Measurements from ENCODE around the gene EYS.

GRCh38 chr6:65610746-65611145 lies 96.3 kb downstream of the EYS start:
- TF ChIP-seq CTCF (IDR thresholded peaks at IDR 0.05; ENCODE audit: low read depth, low read length, poor library complexity, severe bottlenecking) (no peak), EZH2phosphoT487 (IDR thresholded peaks at IDR 0.05; ENCODE audit: borderline replicate concordance, low read length) (no peak)
